ACC112 (cell line): ENCODE data around the gene MMP20.

Source experiments
- H2AFZ ChIP-seq: fragments of 200-600 bp; sonication (generic); one replicate; pipeline ENCODE4 v1.6.0; 2017; ENCODE audit warnings: antibody characterized with exemption, low read length; ENCODE audit not compliant: unreplicated experiment
- H3K27ac ChIP-seq: fragments of 200-600 bp; sonication (generic); 2 replicates; pipeline ENCODE4 v1.5.1; 2014; ENCODE audit warnings: low read depth, mild to moderate bottlenecking, antibody characterized with exemption, low read length, moderate library complexity
- H3K27me3 ChIP-seq: fragments of 200-600 bp; sonication (generic); 2 replicates; pipeline ENCODE4 v1.6.1; 2014; ENCODE audit warnings: mild to moderate bottlenecking, antibody characterized with exemption, low read length, moderate library complexity, mixed read lengths; ENCODE audit not compliant: insufficient read depth
- H3K36me3 ChIP-seq: fragments of 200-600 bp; sonication (generic); 2 replicates; pipeline ENCODE4 v1.6.1; 2016; ENCODE audit warnings: mild to moderate bottlenecking, antibody characterized with exemption, low read length, moderate library complexity, mixed read lengths; ENCODE audit not compliant: insufficient read depth
- H3K4me1 ChIP-seq: fragments of 200-600 bp; sonication (generic); one replicate; pipeline ENCODE4 v1.6.1; 2016; ENCODE audit warnings: low read length, mixed read lengths; ENCODE audit not compliant: insufficient read depth, unreplicated experiment, control insufficient read depth
- H3K4me3 ChIP-seq: fragments of 200-600 bp; sonication (generic); 2 replicates; pipeline ENCODE4 v1.5.1; 2014; ENCODE audit warnings: mild to moderate bottlenecking, low read depth, low read length
- H3K79me2 ChIP-seq: fragments of 200-600 bp; sonication (generic); one replicate; pipeline ENCODE4 v1.6.0; 2016; ENCODE audit warnings: low read length; ENCODE audit not compliant: control insufficient read depth, unreplicated experiment, insufficient read depth

Gene MMP20

DNA sequence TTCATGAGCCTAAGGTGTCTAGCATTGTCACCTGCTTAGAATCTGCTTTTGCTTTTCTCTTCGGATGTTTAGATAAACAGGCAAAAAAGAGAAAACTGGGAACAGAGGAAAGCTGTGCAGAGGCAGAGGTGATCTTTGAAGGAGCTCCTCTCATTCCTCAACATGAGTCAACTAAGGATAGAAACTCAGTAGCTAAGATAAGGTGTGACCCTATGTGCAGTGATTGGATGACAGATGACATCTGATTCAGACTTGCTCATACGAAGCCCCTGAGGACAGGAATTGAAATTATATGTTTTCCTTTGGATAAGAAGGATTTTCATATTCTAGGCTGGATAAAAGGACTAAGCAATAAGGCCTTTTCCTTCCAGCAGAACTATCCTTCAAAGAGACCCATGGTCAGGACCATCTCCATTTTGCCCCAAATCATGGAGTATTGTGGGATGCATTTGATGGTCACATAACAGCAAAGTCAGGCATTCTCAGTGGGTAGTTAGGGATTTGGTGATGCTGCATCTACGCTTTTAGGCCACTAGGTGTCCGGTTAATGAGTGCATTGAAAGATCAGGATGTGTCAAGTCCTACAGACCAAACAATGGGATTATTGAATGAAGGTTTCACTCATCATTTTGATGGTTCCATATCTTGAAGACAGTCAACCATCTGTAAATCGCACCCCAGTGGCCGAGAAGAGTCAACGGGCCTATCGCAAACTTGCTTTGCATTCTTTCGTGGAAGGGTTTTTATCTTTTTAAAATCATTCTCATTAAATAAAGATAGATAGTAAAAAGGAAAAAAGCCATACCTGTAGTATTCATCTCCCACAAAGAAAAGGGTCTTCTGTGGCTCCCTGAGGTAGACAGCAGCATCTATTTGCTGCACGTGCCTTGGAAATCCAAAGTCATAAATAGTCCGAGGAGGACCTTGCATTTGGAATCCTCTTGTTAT lies 32.2 kb downstream of the MMP20 start:
- no peaks in the 10 kb centered on the region for H3K79me2 ChIP-seq
- H3K36me3 ChIP-seq = no peaks in the 10 kb centered on the region
- no peaks in the 10 kb centered on the region for H3K4me1 ChIP-seq
- H3K4me3 ChIP-seq = no peak overlapping the region
- no peak overlapping the region for H2AFZ ChIP-seq
- no peak overlapping the region for H3K27ac ChIP-seq
- H3K27me3 ChIP-seq = no peaks in the 10 kb centered on the region

GRCh38 chr11:102592131-102592530 lies 33.0 kb downstream of the MMP20 start:
- H3K36me3 ChIP-seq = no peaks in the 10 kb centered on the region; the same call in 1 of the 2 replicates
- H3K4me1 ChIP-seq = no peaks in the 10 kb centered on the region
- H3K4me3 ChIP-seq = no peak overlapping the region
- no peak overlapping the region for H2AFZ ChIP-seq
- no peaks in the 10 kb centered on the region for H3K27me3 ChIP-seq
- no peak overlapping the region for H3K27ac ChIP-seq
- H3K79me2 ChIP-seq = no peaks in the 10 kb centered on the region

GRCh38 chr11:102591160-102591718 lies 33.9 kb downstream of the MMP20 start:
- Histone ChIP-seq H3K36me3 (no peaks in the 10 kb centered on the region; the same call in 1 of the 2 replicates), H2AFZ (no peak overlapping the region), H3K27ac (no peak overlapping the region), H3K27me3 (no peaks in the 10 kb centered on the region), H3K79me2 (no peaks in the 10 kb centered on the region), H3K4me3 (no peak overlapping the region), H3K4me1 (no peaks in the 10 kb centered on the region)

- Histone ChIP-seq H3K4me1 (no peaks in the 10 kb centered on the region), H2AFZ (no peak overlapping the region)
Measured at GRCh38 chr11:102590276-102591049, 34.7 kb downstream of the MMP20 start.

GRCh38 chr11:102589047-102589459 lies 36.1 kb downstream of the MMP20 start:
- no peaks in the 10 kb centered on the region for H3K4me1 ChIP-seq
- no peaks in the 10 kb centered on the region for H3K27me3 ChIP-seq
- no peaks in the 10 kb centered on the region; the same call in 1 of the 2 replicates for H3K36me3 ChIP-seq
- H3K79me2 ChIP-seq = no peaks in the 10 kb centered on the region
- H3K4me3 ChIP-seq = no peak overlapping the region
- no peak overlapping the region for H2AFZ ChIP-seq
- no peak overlapping the region for H3K27ac ChIP-seq

More at GRCh38 chr11:102590276-102591049, 34.7 kb downstream of the MMP20 start:
- H3K27ac ChIP-seq = no peak overlapping the region
- H3K79me2 ChIP-seq = no peaks in the 10 kb centered on the region
- no peak overlapping the region for H3K4me3 ChIP-seq
- no peaks in the 10 kb centered on the region for H3K27me3 ChIP-seq
- H3K36me3 ChIP-seq = no peaks in the 10 kb centered on the region; the same call in 1 of the 2 replicates

- H3K27ac ChIP-seq = no peak overlapping the region
- no peaks in the 10 kb centered on the region for H3K4me1 ChIP-seq
- H3K4me3 ChIP-seq = no peak overlapping the region
- no peaks in the 10 kb centered on the region for H3K79me2 ChIP-seq
- no peaks in the 10 kb centered on the region; the same call in 1 of the 2 replicates for H3K36me3 ChIP-seq
- no peaks in the 10 kb centered on the region for H3K27me3 ChIP-seq
- H2AFZ ChIP-seq = no peak overlapping the region
Measured at GRCh38 chr11:102587722-102588121, 37.4 kb downstream of the MMP20 start.

DNA sequence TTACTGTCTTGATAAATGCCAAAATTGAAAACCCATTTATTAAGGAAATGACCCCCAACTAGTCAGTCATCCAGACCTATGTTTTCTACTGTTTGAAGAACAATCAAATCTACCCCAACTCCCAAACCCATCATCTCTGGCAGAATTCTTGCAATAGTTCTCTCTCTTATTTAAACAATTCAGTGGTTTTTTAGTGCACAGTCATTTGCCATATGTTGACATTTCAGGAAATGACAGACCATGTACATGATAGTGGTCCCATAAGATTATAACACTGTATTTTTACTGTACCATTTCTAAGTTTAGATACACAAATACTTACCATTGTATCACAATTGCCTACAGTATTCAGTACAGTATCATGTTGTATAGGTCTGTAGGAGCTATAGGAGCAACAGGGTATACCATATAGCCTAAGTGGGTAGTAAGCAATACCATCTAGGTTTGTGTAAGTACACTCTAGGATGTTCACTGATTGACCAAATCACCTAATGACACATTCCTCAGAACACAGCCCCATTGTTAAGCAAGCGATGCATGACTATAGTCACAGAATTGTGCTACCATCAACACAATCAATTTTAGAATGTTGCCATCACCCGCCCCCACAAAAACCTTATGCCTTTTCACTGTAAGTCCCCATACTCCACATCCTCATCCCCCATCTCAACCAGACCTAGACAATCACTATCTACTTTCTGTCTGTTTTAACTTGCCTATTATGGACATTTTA lies 41.8 kb downstream of the MMP20 start:
- no peak overlapping the region for H3K4me3 ChIP-seq
- no peaks in the 10 kb centered on the region for H3K27me3 ChIP-seq
- peaks cover 8% of the 10 kb centered on the region for H3K4me1 ChIP-seq
- no peaks in the 10 kb centered on the region for H3K79me2 ChIP-seq
- H3K36me3 ChIP-seq = no peaks in the 10 kb centered on the region; the same call in 1 of the 2 replicates
- no peak overlapping the region for H2AFZ ChIP-seq
- H3K27ac ChIP-seq = no peak overlapping the region

GRCh38 chr11:102582140-102582539 lies 43.0 kb downstream of the MMP20 start:
- Histone ChIP-seq H3K4me1 (peaks cover 8% of the 10 kb centered on the region), H3K79me2 (no peaks in the 10 kb centered on the region), H3K27ac (no peak overlapping the region), H3K27me3 (no peaks in the 10 kb centered on the region), H2AFZ (no peak overlapping the region), H3K4me3 (no peak overlapping the region), H3K36me3 (no peaks in the 10 kb centered on the region; the same call in 1 of the 2 replicates)

- H2AFZ ChIP-seq = no peak overlapping the region
- no peaks in the 10 kb centered on the region for H3K79me2 ChIP-seq
- no peaks in the 10 kb centered on the region for H3K36me3 ChIP-seq
- H3K4me3 ChIP-seq = no peak overlapping the region
- no peaks in the 10 kb centered on the region for H3K27me3 ChIP-seq
- H3K27ac ChIP-seq = no peak overlapping the region
- H3K4me1 ChIP-seq = peaks cover 8% of the 10 kb centered on the region
Measured at GRCh38 chr11:102581066-102581465, 44.1 kb downstream of the MMP20 start.
